H9 (cell line): ENCODE results near the gene CEP192. TPM values are rescaled to one million over a fixed set of nuclear protein-coding genes. Genes with fewer than 3 reads are reported as not detected.
"Not testable (repeated sequence)": the region's sequence is repeated elsewhere in the genome, so short reads cannot be mapped to it uniquely, and the experiment has no call there.

Experiments used
- DNase-seq: peaks from one replicate; pipeline ENCODE4 v3.0.0-alpha.2; 2017
- H2AFZ ChIP-seq: one replicate; pipeline ENCODE4 v1.6.1; 2013; ENCODE audit warnings: mild to moderate bottlenecking, low read length, control low read depth, moderate library complexity
- H2AK5ac ChIP-seq: 2 replicates; pipeline ENCODE4 v1.6.1; 2013; ENCODE audit warnings: low read length, control low read depth, mixed read lengths; ENCODE audit not compliant: insufficient read length
- H2BK120ac ChIP-seq: one replicate; pipeline ENCODE4 v1.6.1; 2013; ENCODE audit warnings: low read depth, mild to moderate bottlenecking, low read length, control low read depth, inconsistent platforms; ENCODE audit not compliant: poor library complexity, severe bottlenecking
- H2BK12ac ChIP-seq: 2 replicates; pipeline ENCODE4 v1.6.1; 2013; ENCODE audit warnings: low read length, control low read depth, mixed read lengths, low read depth; ENCODE audit not compliant: insufficient read length
- H2BK15ac ChIP-seq: 2 replicates; pipeline ENCODE4 v1.6.1; 2013; ENCODE audit warnings: low read depth, low read length, control low read depth
- H2BK20ac ChIP-seq: one replicate; pipeline ENCODE4 v1.6.1; 2013; ENCODE audit warnings: low read depth, mild to moderate bottlenecking, low read length, control low read depth, inconsistent platforms; ENCODE audit not compliant: poor library complexity, severe bottlenecking
- H2BK5ac ChIP-seq: 2 replicates; pipeline ENCODE4 v1.6.1; 2013; ENCODE audit warnings: low read length, control low read depth, mixed read lengths; ENCODE audit not compliant: insufficient read length
- H3K14ac ChIP-seq: 2 replicates; pipeline ENCODE4 v1.6.1; 2013; ENCODE audit warnings: low read length, control low read depth; ENCODE audit not compliant: insufficient read depth
- H3K18ac ChIP-seq: 2 replicates; pipeline ENCODE4 v1.6.1; 2013; ENCODE audit warnings: low read depth, mild to moderate bottlenecking, mixed read lengths, low read length, control low read depth; ENCODE audit not compliant: insufficient read length
- H3K23ac ChIP-seq: 2 replicates; pipeline ENCODE4 v1.6.1; 2013; ENCODE audit warnings: low read length, control low read depth, mixed read lengths, low read depth; ENCODE audit not compliant: insufficient read length
- H3K23me2 ChIP-seq: 2 replicates; pipeline ENCODE4 v1.6.1; 2013; ENCODE audit warnings: low read depth, mild to moderate bottlenecking, mixed read lengths, low read length, control low read depth; ENCODE audit not compliant: insufficient read length, poor library complexity, severe bottlenecking
- H3K27ac ChIP-seq: 2 replicates; pipeline ENCODE4 v1.5.1; 2013; ENCODE audit warnings: low read length, control low read depth, mixed read lengths, low read depth; ENCODE audit not compliant: insufficient read length
- H3K27me3 ChIP-seq: 2 replicates; pipeline ENCODE4 v1.6.1; 2013; ENCODE audit warnings: low read length, control low read depth, inconsistent platforms; ENCODE audit not compliant: insufficient read depth
- H3K4ac ChIP-seq: 2 replicates; pipeline ENCODE4 v1.6.1; 2013; ENCODE audit warnings: low read depth, mild to moderate bottlenecking, control low read depth, inconsistent platforms, low read length, moderate library complexity
- H3K4me1 ChIP-seq: 2 replicates; pipeline ENCODE4 v1.6.1; 2013; ENCODE audit warnings: low read length, control low read depth, inconsistent platforms; ENCODE audit not compliant: insufficient read depth
- H3K4me2 ChIP-seq: 2 replicates; pipeline ENCODE4 v1.6.1; 2013; ENCODE audit warnings: low read length, control low read depth, mixed read lengths; ENCODE audit not compliant: insufficient read length, insufficient read depth
- H3K56ac ChIP-seq: 2 replicates; pipeline ENCODE4 v1.6.1; 2013; ENCODE audit warnings: low read depth, mild to moderate bottlenecking, mixed read lengths, low read length, control low read depth; ENCODE audit not compliant: insufficient read length
- H3K79me1 ChIP-seq: 2 replicates; pipeline ENCODE4 v1.6.1; 2013; ENCODE audit warnings: low read depth, mild to moderate bottlenecking, moderate library complexity, low read length, control low read depth, inconsistent platforms; ENCODE audit not compliant: insufficient read depth, poor library complexity, severe bottlenecking
- H3K79me2 ChIP-seq: 2 replicates; pipeline ENCODE4 v1.6.1; 2013; ENCODE audit warnings: low read length, control low read depth, inconsistent platforms; ENCODE audit not compliant: insufficient read depth
- H3K9ac ChIP-seq: 2 replicates; pipeline ENCODE4 v1.6.1; 2013; ENCODE audit warnings: low read length, control low read depth, mixed read lengths; ENCODE audit not compliant: insufficient read length; ENCODE audit errors: extremely low read depth
- H3K9me3 ChIP-seq: one replicate; pipeline ENCODE4 v1.6.1; 2013; ENCODE audit warnings: low read depth, low read length, inconsistent platforms; ENCODE audit not compliant: control insufficient read depth
- H3T11ph ChIP-seq: one replicate; pipeline ENCODE4 v1.6.1; 2013; ENCODE audit warnings: mild to moderate bottlenecking, low read length, control low read depth, inconsistent platforms
- H4K20me1 ChIP-seq: one replicate; pipeline ENCODE4 v1.6.1; 2013; ENCODE audit not compliant: control insufficient read depth, insufficient read length, insufficient read depth
- H4K5ac ChIP-seq: 2 replicates; pipeline ENCODE4 v1.6.1; 2013; ENCODE audit warnings: low read depth, mild to moderate bottlenecking, mixed read lengths, low read length, control low read depth; ENCODE audit not compliant: insufficient read length
- H4K8ac ChIP-seq: replicated peaks from 2 replicates; pipeline ENCODE4 v1.6.1; 2013; ENCODE audit warnings: low read length, control low read depth, mixed read lengths, low read depth; ENCODE audit not compliant: insufficient read length
- H4K91ac ChIP-seq: 2 replicates; pipeline ENCODE4 v1.6.1; 2013; ENCODE audit warnings: low read depth, mild to moderate bottlenecking, moderate library complexity, mixed read lengths, low read length, control low read depth; ENCODE audit not compliant: insufficient read length
- H3K27ac Mint-ChIP-seq, 3 experiments: 2 replicates in 2 of 3; 3 replicates in 1 of 3; pipeline ENCODE4 v1.8.0; 2020 to 2021; ENCODE audit warnings: mixed read lengths in 3 of 3, mild to moderate bottlenecking in 1 of 3, moderate library complexity in 1 of 3
- H3K27me3 Mint-ChIP-seq: 2 replicates; pipeline ENCODE4 v1.8.0; 2021; ENCODE audit warnings: low read depth, mild to moderate bottlenecking, moderate library complexity, mixed read lengths
- H3K36me3 Mint-ChIP-seq, 3 experiments: 2 replicates in 2 of 3; 3 replicates in 1 of 3; pipeline ENCODE4 v1.8.0; 2020 to 2021; ENCODE audit warnings: low read depth in 3 of 3, mixed read lengths in 3 of 3; ENCODE audit not compliant: insufficient read depth in 1 of 3
- H3K4me1 Mint-ChIP-seq, 2 experiments: 2 replicates each; pipeline ENCODE4 v1.8.0; 2020; ENCODE audit warnings: mixed read lengths in 2 of 2
- H3K4me3 Mint-ChIP-seq, 2 experiments: 2 replicates in 1 of 2; 3 replicates in 1 of 2; pipeline ENCODE4 v1.8.0; 2020 to 2021; ENCODE audit warnings: mild to moderate bottlenecking in 2 of 2, mixed read lengths in 2 of 2, moderate library complexity in 1 of 2
- H3K9me3 Mint-ChIP-seq, 2 experiments: 2 replicates in 1 of 2; 3 replicates in 1 of 2; pipeline ENCODE4 v1.8.0; 2020; ENCODE audit warnings: mild to moderate bottlenecking in 2 of 2, mixed read lengths in 2 of 2, moderate library complexity in 1 of 2
- CTCF ChIP-seq: fragments of 200-600 bp; sonication (generic); conservative IDR thresholded peaks from 3 replicates; pipeline ENCODE4 v1.8.0; 2021; ENCODE audit warnings: antibody characterized with exemption, mild to moderate bottlenecking
- WGBS: extraction: QIAGEN DNeasy Blood & Tissue Kit; methylation state at CpG from one replicate; pipeline ENCODE4 v1.1.7; 2013; ENCODE audit warnings: missing lambda C conversion rate, low lambda C conversion rate, mixed read lengths; ENCODE audit not compliant: insufficient read length; ENCODE audit errors: extremely low coverage; 5-methylcytosine and 5-hydroxymethylcytosine counted together
- total RNA-seq: library from RNA; stranded (reverse); gene quantifications from 2 replicates; pipeline ENCODE4 v1.2.1, GENCODE V29; 2021

The CEP192 gene
- total RNA-seq, 1 experiment from 2014 or later: 23.5 TPM

GRCh38 chr18:12976305-12976704 is 14.9 kb upstream of the CEP192 start:
- Histone ChIP-seq H2BK12ac (no peak overlapping the region), H3K79me1 (no peaks in the 10 kb centered on the region), H2AK5ac (no peak overlapping the region), H3K4ac (no peak overlapping the region), H4K8ac (no peak overlapping the region), H3T11ph (no peak overlapping the region), H3K4me2 (no peak overlapping the region), H4K5ac (no peak overlapping the region), H3K56ac (no peak overlapping the region), H3K18ac (no peak overlapping the region), H3K14ac (no peak overlapping the region), H3K23me2 (no peaks in the 10 kb centered on the region), H3K9ac (no peak overlapping the region), H3K23ac (no peak overlapping the region), H3K79me2 (no peaks in the 10 kb centered on the region; the same call in 1 of the 2 replicates), H2BK5ac (no peak overlapping the region), H2BK20ac (no peak overlapping the region), H2BK120ac (no peak overlapping the region), H4K91ac (no peak overlapping the region), H2AFZ (no peak overlapping the region), H3K27ac (no peak overlapping the region), H3K27me3 (no peaks in the 10 kb centered on the region), H2BK15ac (no peak overlapping the region), H4K20me1 (no peaks in the 10 kb centered on the region), H3K4me1 (no peaks in the 10 kb centered on the region), H3K9me3 (no peaks in the 10 kb centered on the region)
- no peaks in the 10 kb centered on the region for H3K4me1 Mint-ChIP-seq
- no peak for TF ChIP-seq CTCF
- no peak overlapping the region for H3K4me3 Mint-ChIP-seq
- WGBS: no CpG with 5 or more reads among the region's 12 CpGs
- H3K27ac Mint-ChIP-seq: peak overlapping the region in 1 of 3 experiments; percentile 10; a peak in 1 of 7 replicates
- H3K27me3 Mint-ChIP-seq: no peaks in the 10 kb centered on the region; the same call in 1 of the 2 replicates
- H3K9me3 Mint-ChIP-seq: peaks cover 8 to 9% of the 10 kb centered on the region in 2 experiments
- peaks cover 61 to 77% (median 68%) of the 10 kb centered on the region in 3 experiments for H3K36me3 Mint-ChIP-seq
- no peak for DNase-seq

- H3K79me1 ChIP-seq, H2BK5ac ChIP-seq, H3K27ac Mint-ChIP-seq, H3K4ac ChIP-seq, H3K4me1 ChIP-seq, H3K79me2 ChIP-seq, H3K9me3 Mint-ChIP-seq, H4K8ac ChIP-seq, H3K18ac ChIP-seq, H3K23me2 ChIP-seq, H4K20me1 ChIP-seq, H3T11ph ChIP-seq, H4K5ac ChIP-seq, H2AFZ ChIP-seq, H3K27ac ChIP-seq, H2BK20ac ChIP-seq, H4K91ac ChIP-seq, H3K27me3 Mint-ChIP-seq, H2BK120ac ChIP-seq, H2BK15ac ChIP-seq, H3K27me3 ChIP-seq, H3K4me3 Mint-ChIP-seq, H3K4me1 Mint-ChIP-seq, H2BK12ac ChIP-seq, H3K23ac ChIP-seq, H3K4me2 ChIP-seq, H3K9me3 ChIP-seq, DNase-seq, H3K14ac ChIP-seq, H3K9ac ChIP-seq, H2AK5ac ChIP-seq, H3K56ac ChIP-seq: not testable (repeated sequence)
- H3K36me3 Mint-ChIP-seq: peaks cover 49 to 66% (median 65%) of the 10 kb centered on the region in 3 experiments
- WGBS: no CpG with 5 or more reads among the region's 34 CpGs
These were observed 11.1 kb upstream of the CEP192 start for GRCh38 chr18:12980065-12980464.
